Adrenal gland (tissue), 5 donors: ENCODE measurements around the gene CEP250.

Experiments
- CTCF ChIP-seq, 6 experiments: fragments of 450-650 bp in 4 of 6; fragments of 200-600 bp in 2 of 6; sonication (generic) in 1 of 6; IDR thresholded peaks; 1 replicate in 5 of 6; 2 replicates in 1 of 6; pipeline versions ENCODE4 v1.5.1 to v1.8.0; 2016 to 2021; ENCODE audit warnings: antibody characterized with exemption in 6 of 6, mild to moderate bottlenecking in 2 of 6, moderate library complexity in 1 of 6
- POLR2A ChIP-seq, 2 donors: fragments of 450-650 bp; IDR thresholded peaks; one replicate each; pipeline ENCODE4 v1.6.1; 2017; ENCODE audit warnings: antibody characterized with exemption in 2 of 2, mild to moderate bottlenecking in 2 of 2, moderate library complexity in 1 of 2
- donor health status: DM: no; HTN: no; CAD: no.

- TF ChIP-seq CTCF (IDR thresholded peaks at IDR 0.05) (no peak), POLR2A (IDR thresholded peaks at IDR 0.05) (no peak)
Observed at GRCh38 chr20:35497780-35498189, 42.4 kb downstream of the CEP250 start.
